Measurements from ENCODE around the gene DDB1.

- TF ChIP-seq, protein P1, sequence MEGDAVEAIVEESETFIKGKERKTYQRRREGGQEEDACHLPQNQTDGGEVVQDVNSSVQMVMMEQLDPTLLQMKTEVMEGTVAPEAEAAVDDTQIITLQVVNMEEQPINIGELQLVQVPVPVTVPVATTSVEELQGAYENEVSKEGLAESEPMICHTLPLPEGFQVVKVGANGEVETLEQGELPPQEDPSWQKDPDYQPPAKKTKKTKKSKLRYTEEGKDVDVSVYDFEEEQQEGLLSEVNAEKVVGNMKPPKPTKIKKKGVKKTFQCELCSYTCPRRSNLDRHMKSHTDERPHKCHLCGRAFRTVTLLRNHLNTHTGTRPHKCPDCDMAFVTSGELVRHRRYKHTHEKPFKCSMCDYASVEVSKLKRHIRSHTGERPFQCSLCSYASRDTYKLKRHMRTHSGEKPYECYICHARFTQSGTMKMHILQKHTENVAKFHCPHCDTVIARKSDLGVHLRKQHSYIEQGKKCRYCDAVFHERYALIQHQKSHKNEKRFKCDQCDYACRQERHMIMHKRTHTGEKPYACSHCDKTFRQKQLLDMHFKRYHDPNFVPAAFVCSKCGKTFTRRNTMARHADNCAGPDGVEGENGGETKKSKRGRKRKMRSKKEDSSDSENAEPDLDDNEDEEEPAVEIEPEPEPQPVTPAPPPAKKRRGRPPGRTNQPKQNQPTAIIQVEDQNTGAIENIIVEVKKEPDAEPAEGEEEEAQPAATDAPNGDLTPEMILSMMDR (conservative IDR thresholded peaks at IDR 0.05; ENCODE audit: low read depth, low read length) = no peak
- no peak for TF ChIP-seq EZH2phosphoT487 (IDR thresholded peaks at IDR 0.05; ENCODE audit: borderline replicate concordance, low read length)
Observed at GRCh38 chr11:61350803-61351202, 17.9 kb upstream of the DDB1 start.
